Activated CD4-positive, alpha-beta T cell treated with anti-CD3 and anti-CD28 coated beads, Interleukin-2, amount 10 ng/mL, durations not matched to agents 24 days and 14 days (primary cell): ENCODE results near the gene FGGY. TPM values are rescaled to one million over a fixed set of nuclear protein-coding genes. Genes with fewer than 3 reads are reported as not detected.
"Not testable (repeated sequence)": the region's sequence is repeated elsewhere in the genome, so short reads cannot be mapped to it uniquely, and the experiment has no call there.

ENCODE experiments used
- DNase-seq: peaks from one replicate; pipeline ENCODE4 v3.0.0; 2022
- H3K27ac Mint-ChIP-seq: one replicate; pipeline ENCODE4 v1.8.0; 2022; ENCODE audit warnings: mild to moderate bottlenecking, mixed read lengths
- H3K27me3 Mint-ChIP-seq: one replicate; pipeline ENCODE4 v1.8.0; 2022; ENCODE audit warnings: mixed read lengths
- H3K36me3 Mint-ChIP-seq: one replicate; pipeline ENCODE4 v1.8.0; 2022; ENCODE audit warnings: low read depth, mild to moderate bottlenecking, mixed read lengths
- H3K4me1 Mint-ChIP-seq: one replicate; pipeline ENCODE4 v1.8.0; 2021; ENCODE audit warnings: mixed read lengths
- H3K4me3 Mint-ChIP-seq: one replicate; pipeline ENCODE4 v1.8.0; 2022; ENCODE audit warnings: mild to moderate bottlenecking, moderate library complexity, mixed read lengths
- H3K9me3 Mint-ChIP-seq: one replicate; pipeline ENCODE4 v1.8.0; 2021; ENCODE audit warnings: mixed read lengths
- intact Hi-C: fragments of 100-400 bp; cut with micrococcal nuclease; formaldehyde crosslinking; loops from one replicate; pipeline ENCODE4 v1.15.1; 2023
- total RNA-seq: library from RNA; stranded (reverse); gene quantifications from 2 replicates; pipeline ENCODE4 v1.2.3, GENCODE V29; 2022

The FGGY gene
- total RNA-seq, 1 donor from 2014 or later = 8.1 TPM

GRCh38 chr1:59710920-59711319, 414.0 kb downstream of the FGGY start:
- H3K27me3 Mint-ChIP-seq, H3K4me1 Mint-ChIP-seq, H3K36me3 Mint-ChIP-seq, H3K27ac Mint-ChIP-seq, H3K4me3 Mint-ChIP-seq, intact Hi-C loops: not testable (repeated sequence)
- H3K9me3 Mint-ChIP-seq = peaks cover 17% of the 10 kb centered on the region
- peak; percentile 34 for DNase-seq

DNA sequence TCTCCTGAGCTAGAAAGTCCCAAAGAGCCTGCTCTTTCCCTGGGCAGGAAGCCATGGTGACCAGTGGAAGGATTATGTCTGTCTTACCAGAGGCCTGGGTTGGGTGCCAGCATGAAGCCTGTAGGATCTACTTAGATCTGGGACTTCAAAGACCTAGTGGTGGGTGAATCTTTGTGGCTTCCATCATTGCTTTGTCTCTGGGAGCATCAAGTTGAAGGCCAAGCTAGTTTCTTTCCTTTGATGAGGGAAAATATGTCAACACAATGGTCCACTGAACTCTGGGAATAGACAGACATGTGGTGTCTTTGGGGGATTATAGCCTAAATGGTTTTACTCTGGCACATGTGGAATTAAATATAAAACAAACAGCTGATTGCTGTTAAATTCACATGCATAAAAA, 417.3 kb downstream of the FGGY start:
- Mint-ChIP-seq H3K4me1 (no peaks in the 10 kb centered on the region), H3K27ac (no peak overlapping the region), H3K9me3 (peaks cover 13% of the 10 kb centered on the region), H3K4me3 (no peak overlapping the region), H3K36me3 (no peaks in the 10 kb centered on the region), H3K27me3 (no peaks in the 10 kb centered on the region)
- intact Hi-C loops = no loop called here
- no peak for DNase-seq

DNA sequence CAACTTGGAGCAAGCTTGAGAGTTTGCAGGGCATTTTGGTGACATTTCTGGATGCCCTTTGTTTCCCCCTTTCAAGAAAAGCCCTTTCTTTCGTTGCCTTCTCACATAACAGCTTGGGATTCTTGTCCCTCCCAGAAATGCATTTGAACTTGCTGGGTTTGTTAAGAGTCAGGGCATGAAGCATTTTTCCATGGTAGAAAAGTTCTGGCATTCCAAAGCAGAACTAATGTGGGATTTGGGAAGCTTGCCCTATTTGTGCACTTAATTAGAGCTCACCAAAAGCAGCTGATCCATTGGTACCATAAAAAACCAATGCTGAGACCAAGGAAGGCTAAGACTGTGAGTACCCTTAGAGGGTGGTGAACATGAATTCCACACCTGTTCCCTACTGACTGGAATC, 418.1 kb downstream of the FGGY start:
- no peaks in the 10 kb centered on the region for H3K36me3 Mint-ChIP-seq
- intact Hi-C loops = no loop called here
- no peaks in the 10 kb centered on the region for H3K27me3 Mint-ChIP-seq
- no peak for DNase-seq
- H3K4me1 Mint-ChIP-seq = no peaks in the 10 kb centered on the region
- H3K27ac Mint-ChIP-seq = no peak overlapping the region
- peaks cover 12% of the 10 kb centered on the region for H3K9me3 Mint-ChIP-seq
- H3K4me3 Mint-ChIP-seq = no peak overlapping the region

GRCh38 chr1:59716832-59717231, 419.9 kb downstream of the FGGY start:
- intact Hi-C loops = no loop called here
- Mint-ChIP-seq H3K4me1 (no peaks in the 10 kb centered on the region), H3K9me3 (no peaks in the 10 kb centered on the region)

GRCh38 chr1:59718064-59718988, 421.4 kb downstream of the FGGY start:
- H3K36me3 Mint-ChIP-seq = no peaks in the 10 kb centered on the region
- no peak overlapping the region for H3K27ac Mint-ChIP-seq
- no peaks in the 10 kb centered on the region for H3K4me1 Mint-ChIP-seq
- no peaks in the 10 kb centered on the region for H3K9me3 Mint-ChIP-seq
- H3K27me3 Mint-ChIP-seq = no peaks in the 10 kb centered on the region
- intact Hi-C loops = no loop called here
- no peak overlapping the region for H3K4me3 Mint-ChIP-seq
- DNase-seq = no peak

More at GRCh38 chr1:59716832-59717231, 419.9 kb downstream of the FGGY start:
- Mint-ChIP-seq H3K4me3 (no peak overlapping the region), H3K36me3 (no peaks in the 10 kb centered on the region), H3K27me3 (no peaks in the 10 kb centered on the region), H3K27ac (no peak overlapping the region)
- DNase-seq = no peak

GRCh38 chr1:59718989-59719360, 422.1 kb downstream of the FGGY start:
- Mint-ChIP-seq H3K27me3 (no peaks in the 10 kb centered on the region), H3K4me3 (no peak overlapping the region), H3K9me3 (no peaks in the 10 kb centered on the region), H3K27ac (no peak overlapping the region), H3K4me1 (no peaks in the 10 kb centered on the region), H3K36me3 (no peaks in the 10 kb centered on the region)
- intact Hi-C loops = no loop called here
- no peak for DNase-seq

- DNase-seq = no peak
- H3K36me3 Mint-ChIP-seq = no peaks in the 10 kb centered on the region
- peaks cover 3% of the 10 kb centered on the region for H3K9me3 Mint-ChIP-seq
- H3K27ac Mint-ChIP-seq = no peak overlapping the region
- no peaks in the 10 kb centered on the region for H3K4me1 Mint-ChIP-seq
- intact Hi-C loops = no loop called here
- H3K27me3 Mint-ChIP-seq = no peaks in the 10 kb centered on the region
- no peak overlapping the region for H3K4me3 Mint-ChIP-seq
Measured at GRCh38 chr1:59720326-59721115, 423.6 kb downstream of the FGGY start.

DNA sequence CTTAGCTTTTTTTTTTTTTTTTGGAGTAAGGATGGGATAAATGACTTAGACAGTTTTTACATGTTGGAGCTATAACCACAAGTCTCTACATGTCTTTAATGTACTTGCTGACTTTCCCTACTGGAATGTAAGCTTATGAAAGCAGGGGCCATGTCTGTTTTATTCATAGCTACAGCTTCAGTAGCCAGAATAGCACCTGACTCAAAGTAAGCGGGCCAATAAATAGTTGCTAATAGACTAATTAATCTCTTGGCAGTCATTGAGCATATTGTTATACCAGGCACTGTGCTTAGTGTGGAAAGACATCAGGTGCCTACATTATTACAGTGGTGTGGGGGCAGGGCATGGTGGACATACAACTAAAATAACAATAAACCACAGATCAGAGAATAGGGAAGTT, 433.4 kb downstream of the FGGY start:
- intact Hi-C loops = no loop called here
- H3K4me3 Mint-ChIP-seq = no peak overlapping the region
- peaks cover 1% of the 10 kb centered on the region for H3K36me3 Mint-ChIP-seq
- peaks cover 19% of the 10 kb centered on the region for H3K4me1 Mint-ChIP-seq
- no peak for DNase-seq
- H3K27me3 Mint-ChIP-seq = no peaks in the 10 kb centered on the region
- no peak overlapping the region for H3K27ac Mint-ChIP-seq
- no peaks in the 10 kb centered on the region for H3K9me3 Mint-ChIP-seq

DNA sequence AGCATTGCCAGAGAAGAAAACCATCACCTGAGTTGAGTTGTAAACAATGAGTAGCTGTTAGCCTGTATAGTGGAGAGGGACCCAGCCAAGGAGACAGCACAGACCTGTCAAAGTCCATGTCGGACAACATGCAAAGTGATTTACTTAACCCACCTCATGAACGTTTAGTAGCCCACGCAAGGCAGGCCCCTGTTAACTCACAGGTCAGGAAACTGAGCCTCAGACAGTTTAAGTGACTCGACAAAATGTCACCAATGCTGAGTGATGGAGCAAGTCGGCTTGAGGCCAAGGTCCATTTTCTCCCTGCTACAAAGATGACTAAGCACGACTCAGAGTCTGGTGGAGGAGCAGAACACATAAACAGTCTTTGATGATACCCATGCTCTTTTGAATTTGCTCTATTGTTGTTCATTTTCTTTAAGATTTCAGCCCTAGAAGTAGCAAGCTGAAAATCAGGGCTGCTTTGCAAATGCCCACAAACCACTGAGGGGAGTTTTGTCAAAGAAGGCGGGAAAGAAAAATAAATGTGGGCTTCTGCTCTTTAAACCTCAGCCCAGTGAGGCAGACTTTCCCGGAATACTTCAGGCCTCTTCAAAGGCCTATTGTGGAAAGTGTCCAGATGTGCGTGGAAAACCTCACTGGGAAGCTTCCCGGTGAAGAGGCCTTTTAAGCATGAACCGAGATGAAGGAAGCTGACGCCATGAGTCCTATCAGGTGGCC, 434.0 kb downstream of the FGGY start:
- H3K36me3 Mint-ChIP-seq = peaks cover 2% of the 10 kb centered on the region
- peak; percentile 64 for DNase-seq
- peak overlapping the region; percentile 29 for H3K4me3 Mint-ChIP-seq
- peak overlapping the region; percentile 79 for H3K27ac Mint-ChIP-seq
- intact Hi-C loops = no loop called here
- no peaks in the 10 kb centered on the region for H3K27me3 Mint-ChIP-seq
- H3K9me3 Mint-ChIP-seq = peaks cover 2% of the 10 kb centered on the region
- H3K4me1 Mint-ChIP-seq = peaks cover 19% of the 10 kb centered on the region

DNA sequence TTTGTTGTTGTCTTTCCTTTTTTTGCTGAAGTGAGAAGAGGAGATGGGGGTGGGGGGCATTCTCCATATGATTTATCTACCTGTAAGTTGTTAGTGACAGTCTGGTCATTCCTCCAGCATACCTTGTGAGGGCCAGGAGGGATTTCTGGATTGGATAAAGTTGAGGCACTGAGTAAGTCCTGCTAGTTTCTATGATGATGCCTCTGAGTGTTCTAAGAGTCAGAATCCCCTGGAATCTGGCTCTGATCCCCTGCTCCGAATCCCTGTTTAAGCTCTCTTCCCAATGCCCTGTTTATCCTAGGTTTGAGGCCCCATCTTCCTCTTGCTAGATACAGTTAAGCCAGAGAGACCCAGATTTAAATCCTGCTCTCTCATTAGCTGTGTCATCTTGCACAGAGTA, 434.7 kb downstream of the FGGY start:
- Mint-ChIP-seq H3K36me3 (peaks cover 5% of the 10 kb centered on the region), H3K4me3 (peak overlapping the region; percentile 21), H3K27me3 (no peaks in the 10 kb centered on the region), H3K9me3 (peaks cover 9% of the 10 kb centered on the region), H3K27ac (peak overlapping the region; percentile 79), H3K4me1 (peaks cover 19% of the 10 kb centered on the region)
- intact Hi-C loops = no loop called here
- DNase-seq = no peak

- Mint-ChIP-seq H3K27me3 (no peaks in the 10 kb centered on the region), H3K36me3 (peaks cover 5% of the 10 kb centered on the region), H3K27ac (no peak overlapping the region), H3K4me1 (peaks cover 19% of the 10 kb centered on the region), H3K9me3 (peaks cover 10% of the 10 kb centered on the region), H3K4me3 (no peak overlapping the region)
- intact Hi-C loops = no loop called here
- no peak for DNase-seq
Measured at GRCh38 chr1:59732214-59732955, 435.5 kb downstream of the FGGY start.

DNA sequence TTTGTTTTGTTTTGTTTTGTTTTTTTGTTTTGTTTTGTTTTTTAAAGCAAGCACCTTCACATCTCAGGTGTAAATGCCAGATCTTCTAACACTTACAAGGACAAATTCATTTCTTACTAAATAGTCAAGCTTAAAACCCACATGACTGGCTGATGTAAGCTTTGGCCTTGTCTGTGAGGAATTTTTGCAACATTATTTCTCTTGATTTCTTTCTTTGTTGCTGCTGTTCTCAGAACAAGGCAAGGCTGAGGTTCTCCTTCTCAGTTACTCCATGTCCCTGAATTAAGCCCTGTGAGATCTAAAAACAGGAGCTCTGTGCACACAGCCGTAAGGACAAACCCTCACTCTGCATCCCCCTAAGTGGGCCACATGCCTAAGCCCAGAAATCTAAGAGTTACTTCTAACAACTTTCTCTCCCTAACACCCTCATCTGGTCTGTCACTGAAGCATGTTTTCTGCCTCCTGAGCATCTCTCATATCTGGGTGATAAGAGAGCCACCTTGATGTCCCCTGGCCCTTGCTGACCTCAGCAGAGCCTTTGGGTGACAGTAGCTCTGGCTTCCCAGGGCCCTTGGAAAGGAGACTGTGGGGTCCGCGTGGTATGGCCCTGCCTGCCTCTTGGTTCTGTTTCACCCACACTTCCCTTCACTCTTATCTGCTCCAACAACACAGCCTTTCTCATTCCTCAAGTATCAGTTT, 436.7 kb downstream of the FGGY start:
- peaks cover 10% of the 10 kb centered on the region for H3K9me3 Mint-ChIP-seq
- DNase-seq = no peak
- intact Hi-C loops = no loop called here
- no peaks in the 10 kb centered on the region for H3K27me3 Mint-ChIP-seq
- H3K27ac Mint-ChIP-seq = no peak overlapping the region
- H3K4me3 Mint-ChIP-seq = no peak overlapping the region
- peaks cover 19% of the 10 kb centered on the region for H3K4me1 Mint-ChIP-seq
- peaks cover 5% of the 10 kb centered on the region for H3K36me3 Mint-ChIP-seq

DNA sequence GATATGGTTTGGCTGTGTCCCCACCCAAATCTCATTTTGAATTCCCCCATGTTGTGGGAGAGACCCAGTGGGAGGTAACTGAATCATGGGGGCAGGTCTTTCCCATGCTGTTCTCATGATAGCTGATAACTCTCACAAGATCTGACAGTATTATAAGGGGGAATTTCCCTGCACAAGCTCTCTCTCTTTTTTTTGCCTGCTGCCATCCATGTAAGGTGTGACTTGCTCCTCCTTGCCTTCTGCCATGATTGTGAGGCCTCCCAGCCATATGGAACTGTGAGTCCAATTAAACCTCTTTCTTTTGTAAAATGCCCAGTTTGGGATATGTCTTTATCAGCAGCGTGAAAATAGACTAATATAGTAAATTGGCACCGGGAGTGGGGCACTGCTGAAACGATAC, 439.0 kb downstream of the FGGY start:
- H3K4me3 Mint-ChIP-seq, H3K27ac Mint-ChIP-seq, DNase-seq, H3K36me3 Mint-ChIP-seq, intact Hi-C loops, H3K27me3 Mint-ChIP-seq, H3K9me3 Mint-ChIP-seq: not testable (repeated sequence)
- peaks cover 14% of the 10 kb centered on the region for H3K4me1 Mint-ChIP-seq
